HUES48 (cell line): ENCODE measurements around the gene C6orf62.
"Not testable (repeated sequence)": the region's sequence is repeated elsewhere in the genome, so short reads cannot be mapped to it uniquely, and the experiment has no call there.

Experiments
- H3K27ac ChIP-seq: one replicate; pipeline ENCODE4 v1.7.0; 2013; ENCODE audit warnings: low read depth, low read length, inconsistent platforms
- H3K27me3 ChIP-seq: 2 replicates; pipeline ENCODE4 v1.6.1; 2013; ENCODE audit warnings: mild to moderate bottlenecking, low read length; ENCODE audit not compliant: control insufficient read depth, insufficient read depth
- H3K36me3 ChIP-seq: 2 replicates; pipeline ENCODE4 v1.6.1; 2013; ENCODE audit warnings: low read length; ENCODE audit not compliant: control insufficient read depth, insufficient read depth
- H3K4me1 ChIP-seq: 2 replicates; pipeline ENCODE4 v1.6.1; 2013; ENCODE audit warnings: mild to moderate bottlenecking, low read length; ENCODE audit not compliant: control insufficient read depth, insufficient read depth
- H3K4me3 ChIP-seq: 2 replicates; pipeline ENCODE4 v1.5.1; 2013; ENCODE audit warnings: mild to moderate bottlenecking, low read depth, low read length
- H3K9ac ChIP-seq: 2 replicates; pipeline ENCODE4 v1.6.1; 2013; ENCODE audit warnings: mild to moderate bottlenecking, low read depth, low read length, moderate library complexity
- H3K9me3 ChIP-seq: 2 replicates; pipeline ENCODE4 v1.6.1; 2013; ENCODE audit warnings: low read length; ENCODE audit not compliant: control insufficient read depth, insufficient read depth

Gene C6orf62

DNA sequence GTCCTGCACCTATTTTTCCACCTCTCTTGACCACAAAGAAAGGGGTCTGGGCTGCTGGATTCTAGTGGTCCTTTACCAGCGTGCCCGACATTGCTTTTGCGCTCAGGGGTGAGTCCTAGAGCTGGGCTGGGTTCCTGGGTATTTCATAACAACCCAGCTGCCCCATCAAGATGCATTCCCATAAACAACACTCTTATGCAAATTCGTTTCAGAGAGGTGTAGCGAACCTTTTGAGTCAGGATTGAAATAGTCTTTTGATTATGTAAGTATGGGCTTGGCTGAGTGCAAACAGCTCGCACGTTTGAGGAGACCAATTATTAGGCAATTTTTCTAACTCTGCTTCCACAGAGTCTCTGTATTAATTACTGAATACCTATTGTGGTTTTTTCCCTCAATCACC, 38.4 kb downstream of the C6orf62 start:
- Histone ChIP-seq H3K4me1 (peaks cover 12% of the 10 kb centered on the region), H3K27me3 (peaks cover 6% of the 10 kb centered on the region; the same call in 1 of the 2 replicates), H3K9me3 (no peaks in the 10 kb centered on the region), H3K9ac (no peak overlapping the region), H3K27ac (no peak overlapping the region), H3K36me3 (no peaks in the 10 kb centered on the region), H3K4me3 (no peak overlapping the region)

- H3K9me3 ChIP-seq, H3K9ac ChIP-seq, H3K27ac ChIP-seq, H3K4me1 ChIP-seq, H3K36me3 ChIP-seq, H3K4me3 ChIP-seq, H3K27me3 ChIP-seq: not testable (repeated sequence)
Observed at GRCh38 chr6:24678792-24679352, 40.1 kb downstream of the C6orf62 start.

GRCh38 chr6:24673625-24674024, 45.3 kb downstream of the C6orf62 start:
- Histone ChIP-seq H3K27ac (no peak overlapping the region), H3K4me3 (no peak overlapping the region), H3K27me3 (no peaks in the 10 kb centered on the region), H3K9me3 (peaks cover 42% of the 10 kb centered on the region), H3K36me3 (no peaks in the 10 kb centered on the region), H3K4me1 (no peaks in the 10 kb centered on the region), H3K9ac (no peak overlapping the region)

GRCh38 chr6:24672620-24673182, 46.3 kb downstream of the C6orf62 start:
- no peaks in the 10 kb centered on the region for H3K27me3 ChIP-seq
- H3K9ac ChIP-seq, result no peak overlapping the region
- H3K4me3 ChIP-seq, result no peak overlapping the region
- no peaks in the 10 kb centered on the region for H3K36me3 ChIP-seq
- H3K27ac ChIP-seq, result no peak overlapping the region
- H3K4me1 ChIP-seq, result no peaks in the 10 kb centered on the region
- peaks cover 42% of the 10 kb centered on the region for H3K9me3 ChIP-seq

DNA sequence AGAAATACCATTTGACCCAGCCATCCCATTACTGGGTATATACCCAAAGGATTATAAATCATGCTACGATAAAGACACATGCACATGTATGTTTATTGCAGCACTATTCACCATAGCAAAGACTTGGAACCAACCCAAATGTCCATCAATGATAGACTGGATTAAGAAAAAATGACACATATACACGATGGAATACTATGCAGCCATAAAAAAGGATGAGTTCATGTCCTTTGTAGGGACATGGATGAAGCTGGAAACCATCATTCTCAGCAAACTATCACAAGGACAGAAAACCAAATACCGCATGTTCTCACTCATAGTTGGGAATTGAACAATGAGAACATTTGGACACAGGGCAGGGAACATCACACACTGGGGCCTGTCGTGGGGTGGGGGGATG, 47.9 kb downstream of the C6orf62 start:
- not testable (repeated sequence) for H3K36me3 ChIP-seq, H3K9ac ChIP-seq, H3K27me3 ChIP-seq, H3K4me1 ChIP-seq, H3K4me3 ChIP-seq, H3K27ac ChIP-seq
- H3K9me3 ChIP-seq, result peaks cover 42% of the 10 kb centered on the region

DNA sequence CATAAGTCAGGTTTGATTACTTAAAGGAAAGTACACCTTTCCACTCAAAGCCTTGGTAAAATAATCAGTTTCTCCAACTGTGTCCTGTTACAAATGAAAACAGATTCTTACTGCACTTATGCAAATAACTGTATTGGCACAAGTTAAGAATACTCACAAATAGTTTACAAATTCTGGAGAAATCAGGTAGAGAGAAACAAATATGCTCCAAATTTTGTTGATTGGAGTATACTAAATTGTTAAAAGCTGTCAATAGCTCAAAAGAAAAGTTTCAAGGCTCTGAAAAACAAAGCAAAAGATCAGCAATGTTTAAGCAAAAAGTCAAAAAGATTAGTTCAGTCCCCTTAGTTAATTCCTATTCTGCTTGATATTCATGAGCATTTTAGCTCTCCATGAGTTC, 48.5 kb downstream of the C6orf62 start:
- not testable (repeated sequence) for H3K4me1 ChIP-seq, H3K27ac ChIP-seq, H3K27me3 ChIP-seq, H3K36me3 ChIP-seq, H3K4me3 ChIP-seq, H3K9ac ChIP-seq
- peaks cover 42% of the 10 kb centered on the region for H3K9me3 ChIP-seq

DNA sequence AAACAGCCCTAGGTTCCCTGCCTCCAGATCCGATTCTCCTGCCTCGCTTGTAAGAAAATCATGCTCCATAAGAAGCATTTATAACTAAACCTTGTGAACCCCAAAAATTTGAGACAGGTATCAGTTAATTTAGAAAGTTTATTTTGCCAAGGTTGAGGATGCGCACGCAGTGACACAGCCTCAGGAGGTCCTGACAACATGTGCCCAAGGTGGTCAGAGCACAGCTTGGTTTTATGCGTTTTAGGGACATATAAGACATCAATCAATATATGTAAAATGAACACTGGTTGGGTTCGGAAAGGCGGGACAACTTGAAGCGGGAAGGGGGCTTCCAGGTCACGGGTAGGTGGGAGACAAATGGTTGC, 50.0 kb downstream of the C6orf62 start:
- H3K9ac ChIP-seq, result no peak overlapping the region
- no peaks in the 10 kb centered on the region for H3K27me3 ChIP-seq
- H3K9me3 ChIP-seq, result peaks cover 35% of the 10 kb centered on the region
- peaks cover 10% of the 10 kb centered on the region; the same call in 1 of the 2 replicates for H3K4me1 ChIP-seq
- H3K36me3 ChIP-seq, result peaks cover 12% of the 10 kb centered on the region
- no peak overlapping the region for H3K27ac ChIP-seq
- H3K4me3 ChIP-seq, result no peak overlapping the region

GRCh38 chr6:24668066-24668996, 50.6 kb downstream of the C6orf62 start:
- H3K27ac ChIP-seq, H3K9ac ChIP-seq, H3K27me3 ChIP-seq: not testable (repeated sequence)
- H3K9me3 ChIP-seq, result peaks cover 28% of the 10 kb centered on the region
- H3K36me3 ChIP-seq, result peaks cover 18% of the 10 kb centered on the region
- H3K4me3 ChIP-seq, result 0 out of 2 replicates have a peak overlapping the region, but pooled peaks have one; percentile 94
- peaks cover 10% of the 10 kb centered on the region; the same call in 1 of the 2 replicates for H3K4me1 ChIP-seq

- Histone ChIP-seq H3K9ac (peak overlapping the region; percentile 78), H3K4me1 (peaks cover 10% of the 10 kb centered on the region; the same call in 1 of the 2 replicates), H3K36me3 (peaks cover 27% of the 10 kb centered on the region), H3K4me3 (peak overlapping the region; percentile 94), H3K27me3 (no peaks in the 10 kb centered on the region), H3K27ac (peak overlapping the region; percentile 88), H3K9me3 (peaks cover 19% of the 10 kb centered on the region)
Observed at GRCh38 chr6:24667378-24667803, 51.6 kb downstream of the C6orf62 start.

GRCh38 chr6:24666641-24667377, 52.1 kb downstream of the C6orf62 start, which contains the start of the genes ACOT13 and TDP2:
TSS of gene ACOT13 (plus strand) at chr6:24667077. CDS start at chr6:24667264, 187 bp downstream.
TSS of gene TDP2 (minus strand) at chr6:24666899. CDS start at chr6:24666862, 37 bp downstream.
- Histone ChIP-seq H3K9me3 (peaks cover 19% of the 10 kb centered on the region), H3K4me1 (peaks cover 10% of the 10 kb centered on the region; the same call in 1 of the 2 replicates), H3K27me3 (no peaks in the 10 kb centered on the region), H3K4me3 (peak within 1 kb of the TSS; percentile 94), H3K9ac (peak within 1 kb of the TSS; percentile 92), H3K36me3 (peaks cover 31% of the 10 kb centered on the region), H3K27ac (peak within 1 kb of the TSS; percentile 88)
